Fibroblast of lung (primary cell): ENCODE data around the gene AANAT.

Experiments used
- EZH2 ChIP-seq: IDR thresholded peaks from 2 replicates; pipeline ENCODE4 v1.5.1; 2012; ENCODE audit warnings: low read length, control low read depth, mild to moderate bottlenecking; ENCODE audit errors: missing control alignments
- TF ChIP-seq, protein P1 (sequence below), 2 donors: IDR thresholded peaks in 1 of 2; conservative IDR thresholded peaks in 1 of 2; 1 replicate in 1 of 2; 2 replicates in 1 of 2; pipeline ENCODE4 v1.5.1; 2011 to 2012; ENCODE audit warnings: low read length in 2 of 2, control low read depth in 1 of 2, inconsistent platforms in 1 of 2, low read depth in 1 of 2, mild to moderate bottlenecking in 1 of 2

- TF ChIP-seq EZH2 = no peak
- TF ChIP-seq, protein P1, sequence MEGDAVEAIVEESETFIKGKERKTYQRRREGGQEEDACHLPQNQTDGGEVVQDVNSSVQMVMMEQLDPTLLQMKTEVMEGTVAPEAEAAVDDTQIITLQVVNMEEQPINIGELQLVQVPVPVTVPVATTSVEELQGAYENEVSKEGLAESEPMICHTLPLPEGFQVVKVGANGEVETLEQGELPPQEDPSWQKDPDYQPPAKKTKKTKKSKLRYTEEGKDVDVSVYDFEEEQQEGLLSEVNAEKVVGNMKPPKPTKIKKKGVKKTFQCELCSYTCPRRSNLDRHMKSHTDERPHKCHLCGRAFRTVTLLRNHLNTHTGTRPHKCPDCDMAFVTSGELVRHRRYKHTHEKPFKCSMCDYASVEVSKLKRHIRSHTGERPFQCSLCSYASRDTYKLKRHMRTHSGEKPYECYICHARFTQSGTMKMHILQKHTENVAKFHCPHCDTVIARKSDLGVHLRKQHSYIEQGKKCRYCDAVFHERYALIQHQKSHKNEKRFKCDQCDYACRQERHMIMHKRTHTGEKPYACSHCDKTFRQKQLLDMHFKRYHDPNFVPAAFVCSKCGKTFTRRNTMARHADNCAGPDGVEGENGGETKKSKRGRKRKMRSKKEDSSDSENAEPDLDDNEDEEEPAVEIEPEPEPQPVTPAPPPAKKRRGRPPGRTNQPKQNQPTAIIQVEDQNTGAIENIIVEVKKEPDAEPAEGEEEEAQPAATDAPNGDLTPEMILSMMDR (conservative IDR thresholded peaks at IDR 0.05 in 1 of 2, IDR thresholded peaks at IDR 0.05 in 1 of 2; ENCODE audit: low read depth in 1 of 2, low read length in 2 of 2) = no peak
Observed at GRCh38 chr17:76485569-76485968, 18.2 kb downstream of the AANAT start.
